K562 (cell line): ENCODE measurements around the gene RPH3AL. TPM values are rescaled to one million over a fixed set of nuclear protein-coding genes. Genes with fewer than 3 reads are reported as not detected.

Experiments used
- polyA plus RNA-seq, 8 experiments: library from polyadenylated mRNA; depleted of rRNA in 4 of 8; stranded (reverse) in 5 of 8; unstranded in 3 of 8; fragments of >200 nt; fragmentation: Nextera tagmentation in 2 of 8; fragmentation: Illumina TruSeq in 1 of 8; extraction: Ambion mirVana in 2 of 8; extraction: Trizol in 1 of 8; gene quantifications; 2 replicates each; pipeline versions ENCODE4 v1.2.1 to v1.2.3, GENCODE V29; 2011 to 2014; ENCODE audit warnings: inconsistent platforms in 1 of 8, missing spikeins in 1 of 8
- total RNA-seq, 7 experiments: library from RNA; depleted of rRNA in 6 of 7; stranded (reverse); fragments of >200 nt in 6 of 7; fragmentation: Illumina TruSeq in 2 of 7; extraction: Trizol in 2 of 7; gene quantifications; 2 replicates each; pipeline versions ENCODE4 v1.2.1 to v1.2.3, GENCODE V29; 2011 to 2021; ENCODE audit warnings: low replicate concordance in 1 of 7

The RPH3AL gene
- total and polyA plus RNA-seq, 9 of the 15 experiments (the other 6 are each of a cell fraction or from before 2014, with no cell fraction given): 0.18 to 1.7 (median 0.39) TPM

Other genes with a start within 250 kb of the RPH3AL start
- gene SCGB1C2, start 215.2 kb downstream of the RPH3AL start, total RNA-seq (2014; rRNA removed): not detected in 2 replicates
- not detected in 2 replicates for gene SCGB1C2, start 215.2 kb downstream of the RPH3AL start, total RNA-seq (2014; rRNA removed; fragmentation: Illumina TruSeq; extraction: Trizol)
- not detected in 2 replicates for gene SCGB1C2, start 215.2 kb downstream of the RPH3AL start, total RNA-seq (2015; rRNA removed; fragmentation: Illumina TruSeq; extraction: Trizol)
- not detected in 2 replicates for gene SCGB1C2, start 215.2 kb downstream of the RPH3AL start, total RNA-seq (2021)
- gene SCGB1C2, start 215.2 kb downstream of the RPH3AL start, polyA plus RNA-seq (2011; rRNA removed): not detected in 2 replicates
- not detected in 2 replicates for gene SCGB1C2, start 215.2 kb downstream of the RPH3AL start, polyA plus RNA-seq (2014; fragmentation: Illumina TruSeq; extraction: Trizol)
- gene SCGB1C2, start 215.2 kb downstream of the RPH3AL start, polyA plus RNA-seq (2014; fragmentation: Nextera tagmentation; extraction: Ambion mirVana): not detected
- not detected in 2 replicates for gene SCGB1C2, start 215.2 kb downstream of the RPH3AL start, polyA plus RNA-seq (2014; rRNA removed)
- not detected in 2 replicates for gene DOC2B, start 171.2 kb downstream of the RPH3AL start, total RNA-seq (2014; rRNA removed)
- not detected in 2 replicates for gene DOC2B, start 171.2 kb downstream of the RPH3AL start, total RNA-seq (2014; rRNA removed; fragmentation: Illumina TruSeq; extraction: Trizol)
- gene DOC2B, start 171.2 kb downstream of the RPH3AL start, total RNA-seq (2015; rRNA removed; fragmentation: Illumina TruSeq; extraction: Trizol): not detected in 2 replicates
- 0.02 TPM in 1 of 2 replicates, not detected in the other for gene DOC2B, start 171.2 kb downstream of the RPH3AL start, total RNA-seq (2021)
- gene DOC2B, start 171.2 kb downstream of the RPH3AL start, polyA plus RNA-seq (2011; rRNA removed): not detected in 2 replicates
- not detected in 2 replicates for gene DOC2B, start 171.2 kb downstream of the RPH3AL start, polyA plus RNA-seq (2014; fragmentation: Illumina TruSeq; extraction: Trizol)
- not detected for gene DOC2B, start 171.2 kb downstream of the RPH3AL start, polyA plus RNA-seq (2014; fragmentation: Nextera tagmentation; extraction: Ambion mirVana)
- not detected in 2 replicates for gene DOC2B, start 171.2 kb downstream of the RPH3AL start, polyA plus RNA-seq (2014; rRNA removed)
- 6.4 and 9.8 TPM in 2 replicates for gene RFLNB, start 93.1 kb upstream of the RPH3AL start, total RNA-seq (2014; rRNA removed)
- gene RFLNB, start 93.1 kb upstream of the RPH3AL start, total RNA-seq (2014; rRNA removed; fragmentation: Illumina TruSeq; extraction: Trizol): 5.6 and 5.9 TPM in 2 replicates
- gene RFLNB, start 93.1 kb upstream of the RPH3AL start, total RNA-seq (2015; rRNA removed; fragmentation: Illumina TruSeq; extraction: Trizol): 4.6 and 4.9 TPM in 2 replicates
- 8.8 and 10.0 TPM in 2 replicates for gene RFLNB, start 93.1 kb upstream of the RPH3AL start, total RNA-seq (2021)
- gene RFLNB, start 93.1 kb upstream of the RPH3AL start, polyA plus RNA-seq (2011; rRNA removed): 0.95 and 1.8 TPM in 2 replicates
- 4.6 and 6.8 TPM in 2 replicates for gene RFLNB, start 93.1 kb upstream of the RPH3AL start, polyA plus RNA-seq (2014; fragmentation: Illumina TruSeq; extraction: Trizol)
- 1 to 10 TPM in 1 of 2 experiments, under 1 TPM in 1; 0.92 to 1.1 TPM for gene RFLNB, start 93.1 kb upstream of the RPH3AL start, polyA plus RNA-seq (2014; fragmentation: Nextera tagmentation; extraction: Ambion mirVana)
- 5.0 and 7.2 TPM in 2 replicates for gene RFLNB, start 93.1 kb upstream of the RPH3AL start, polyA plus RNA-seq (2014; rRNA removed)